Testis (tissue), 2 donors: ENCODE data around the gene MPRIP.

Source experiments
- CTCF ChIP-seq, 3 experiments: fragments of 450-650 bp in 2 of 3; fragments of 200-600 bp in 1 of 3; sonication (generic) in 1 of 3; IDR thresholded peaks; one replicate each; pipeline ENCODE4 v1.5.1; 2016 to 2019; ENCODE audit warnings: antibody characterized with exemption in 3 of 3, mild to moderate bottlenecking in 2 of 3, moderate library complexity in 1 of 3
- POLR2A ChIP-seq: fragments of 450-650 bp; IDR thresholded peaks from one replicate; pipeline ENCODE4 v1.6.1; 2017; ENCODE audit warnings: antibody characterized with exemption, mild to moderate bottlenecking, moderate library complexity

GRCh38 chr17:17118399-17118798 lies 76.1 kb downstream of the MPRIP start:
- no peak for TF ChIP-seq CTCF (IDR thresholded peaks at IDR 0.05)
- no peak for TF ChIP-seq POLR2A
